ENCODE measurements around the gene OPHN1.
"Not testable (repeated sequence)": the region's sequence is repeated elsewhere in the genome, so short reads cannot be mapped to it uniquely, and the experiment has no call there.

OPHN1 gene

GRCh38 chrX:68177542-68177941 is 255.8 kb downstream of the OPHN1 start:
- no peak for DNase-seq (ENCODE audit: low read depth in 3 of 3)

DNA sequence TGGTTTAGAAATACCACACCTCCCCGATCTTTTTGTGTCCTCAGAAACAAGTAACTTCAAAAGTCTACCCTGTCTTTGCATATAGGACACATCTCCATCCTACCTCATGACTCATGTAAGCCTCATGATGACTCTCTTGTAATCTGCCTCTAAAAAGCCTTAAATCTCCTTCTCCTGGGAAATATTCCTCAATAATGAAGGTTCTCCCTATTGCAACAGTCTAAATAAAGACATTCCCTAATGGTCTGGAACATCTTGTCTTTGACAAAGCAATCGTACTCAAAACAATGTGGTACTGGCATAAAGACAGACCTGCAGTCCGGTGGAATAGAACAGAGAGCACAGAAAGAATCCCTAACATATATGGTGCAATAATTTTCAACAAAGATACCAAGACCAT is 257.7 kb downstream of the OPHN1 start:
- no peak for DNase-seq (ENCODE audit: low read depth in 3 of 3)

GRCh38 chrX:68163441-68163840 is 269.9 kb downstream of the OPHN1 start:
- no peak for DNase-seq (ENCODE audit: low read depth in 3 of 3)

DNA sequence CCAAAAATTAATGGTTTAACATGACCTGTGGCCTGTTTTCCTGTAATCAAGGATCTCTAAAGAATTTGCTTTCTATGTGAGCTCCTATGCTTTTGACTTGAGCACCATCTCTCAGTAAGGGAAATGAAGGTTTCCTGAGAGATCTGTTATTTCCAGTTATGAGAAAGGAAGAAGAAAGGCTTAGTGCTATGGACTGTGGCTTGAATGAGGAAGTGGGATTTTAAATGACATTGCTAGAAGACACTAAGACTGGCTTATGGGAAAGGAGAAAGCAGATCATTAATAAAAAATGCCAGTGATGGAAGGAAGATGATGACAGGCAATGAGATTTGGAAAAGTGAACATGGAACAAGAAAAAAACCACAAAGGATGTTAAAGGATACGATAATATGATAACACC is 285.4 kb downstream of the OPHN1 start:
- no peak for DNase-seq (ENCODE audit: low read depth in 3 of 3)

DNA sequence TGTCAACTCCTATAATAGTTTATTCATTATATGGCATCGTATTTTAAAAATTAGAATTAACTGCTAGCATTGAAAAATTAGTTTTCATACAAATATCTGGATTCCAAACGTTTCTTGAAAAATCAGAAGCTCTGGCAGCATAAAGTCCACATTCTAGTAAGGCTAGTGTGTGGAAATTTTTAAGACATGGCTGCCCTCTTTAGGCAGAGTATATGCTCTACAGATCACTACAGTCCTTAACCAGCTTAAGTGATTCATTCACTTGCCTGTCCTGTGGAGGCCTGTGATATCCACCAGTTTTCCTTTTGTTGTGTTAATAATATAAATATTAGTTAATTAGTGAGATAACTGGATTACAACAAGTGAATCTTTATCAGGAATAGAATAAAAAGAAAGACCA is 287.2 kb downstream of the OPHN1 start:
- DNase-seq (ENCODE audit: low read depth in 3 of 3): no peak

- no peak for DNase-seq (ENCODE audit: low read depth in 3 of 3)
Measured at GRCh38 chrX:68139791-68140190, 293.5 kb downstream of the OPHN1 start.

- no peak for DNase-seq (ENCODE audit: low read depth in 3 of 3)
Measured at GRCh38 chrX:68133181-68133580, 300.1 kb downstream of the OPHN1 start.

DNA sequence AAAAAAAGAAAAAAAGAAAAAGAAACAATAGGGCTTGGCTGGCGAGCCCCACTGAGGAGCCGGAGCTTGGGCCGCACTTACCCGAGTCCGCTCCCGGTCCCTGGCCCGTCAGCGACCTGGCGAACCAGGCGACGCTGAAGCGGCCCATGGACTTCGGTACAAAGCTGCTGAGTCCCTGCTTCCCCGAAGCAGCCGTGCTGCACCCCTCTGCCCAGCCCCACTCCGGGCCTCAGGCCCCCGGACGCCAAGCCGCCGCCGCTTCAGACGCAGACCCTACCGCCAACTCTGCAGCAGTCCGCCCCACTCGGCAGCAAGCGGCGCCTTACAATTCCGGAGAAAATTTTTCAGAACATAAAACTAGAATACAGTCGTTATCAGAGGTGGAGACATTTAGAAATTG is 300.5 kb downstream of the OPHN1 start:
- no peak for DNase-seq (ENCODE audit: low read depth in 3 of 3)

DNA sequence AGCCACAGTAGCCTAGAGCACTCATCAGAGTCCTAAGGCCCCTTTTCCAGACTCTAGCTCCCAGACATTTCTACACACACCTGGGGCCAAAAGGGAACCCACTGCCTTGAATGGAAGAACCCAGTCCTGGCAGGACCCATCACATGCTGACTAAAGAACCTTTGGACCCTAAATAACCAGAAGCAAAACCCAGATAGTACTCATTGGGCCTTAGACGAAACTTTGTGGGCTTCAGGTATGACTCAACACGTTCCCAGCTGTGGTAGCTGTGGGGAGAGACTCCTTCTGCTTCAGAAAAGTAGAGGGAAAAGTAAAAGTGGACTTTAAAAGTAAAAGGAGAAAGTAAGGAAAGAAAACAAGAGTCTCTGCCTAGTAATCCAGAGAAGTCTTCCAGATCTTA is 311.5 kb downstream of the OPHN1 start:
- no peak for DNase-seq (ENCODE audit: low read depth in 3 of 3)

DNA sequence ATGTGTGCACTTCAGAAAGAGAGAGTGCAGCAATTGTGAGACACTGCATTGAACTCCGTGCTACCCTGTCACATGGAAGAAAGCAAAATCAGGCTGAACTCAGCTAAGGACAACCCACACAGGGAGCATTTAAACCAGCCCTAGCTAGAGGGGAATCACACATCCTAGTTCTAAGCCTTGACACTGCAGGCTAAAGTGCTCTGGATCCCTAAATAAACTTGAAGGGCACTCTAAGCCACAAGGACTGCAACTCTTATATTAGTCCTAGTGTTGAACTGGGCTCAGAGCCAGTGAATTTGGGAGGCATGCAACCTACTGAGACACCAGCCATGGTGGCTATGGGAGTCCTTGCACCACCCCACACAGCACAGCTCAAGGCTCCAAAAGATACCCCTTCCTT is 311.9 kb downstream of the OPHN1 start:
- DNase-seq (ENCODE audit: low read depth in 3 of 3): no peak

DNA sequence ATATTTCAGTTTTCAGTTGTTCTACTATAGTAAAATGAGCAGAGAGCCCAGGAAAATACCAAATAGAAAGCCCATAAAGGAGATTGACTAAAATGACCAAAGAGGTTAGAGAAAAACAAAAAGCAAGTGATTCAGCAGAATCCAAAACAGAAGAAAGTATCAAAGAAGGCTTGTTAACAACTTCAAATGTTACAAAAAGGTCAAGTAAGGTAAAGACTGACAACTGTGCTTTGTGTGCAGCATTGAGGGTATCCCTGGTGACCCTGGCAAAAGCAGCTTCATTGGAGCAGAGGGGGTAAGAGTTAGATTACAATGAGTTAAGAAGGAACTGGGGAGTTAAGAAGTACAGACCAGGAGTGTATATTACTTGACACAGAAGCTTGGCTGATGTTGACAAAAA is 317.9 kb downstream of the OPHN1 start:
- DNase-seq (ENCODE audit: low read depth in 3 of 3): no peak

- DNase-seq (ENCODE audit: low read depth in 3 of 3): no peak
Measured at GRCh38 chrX:68114573-68115129, 318.6 kb downstream of the OPHN1 start.

DNA sequence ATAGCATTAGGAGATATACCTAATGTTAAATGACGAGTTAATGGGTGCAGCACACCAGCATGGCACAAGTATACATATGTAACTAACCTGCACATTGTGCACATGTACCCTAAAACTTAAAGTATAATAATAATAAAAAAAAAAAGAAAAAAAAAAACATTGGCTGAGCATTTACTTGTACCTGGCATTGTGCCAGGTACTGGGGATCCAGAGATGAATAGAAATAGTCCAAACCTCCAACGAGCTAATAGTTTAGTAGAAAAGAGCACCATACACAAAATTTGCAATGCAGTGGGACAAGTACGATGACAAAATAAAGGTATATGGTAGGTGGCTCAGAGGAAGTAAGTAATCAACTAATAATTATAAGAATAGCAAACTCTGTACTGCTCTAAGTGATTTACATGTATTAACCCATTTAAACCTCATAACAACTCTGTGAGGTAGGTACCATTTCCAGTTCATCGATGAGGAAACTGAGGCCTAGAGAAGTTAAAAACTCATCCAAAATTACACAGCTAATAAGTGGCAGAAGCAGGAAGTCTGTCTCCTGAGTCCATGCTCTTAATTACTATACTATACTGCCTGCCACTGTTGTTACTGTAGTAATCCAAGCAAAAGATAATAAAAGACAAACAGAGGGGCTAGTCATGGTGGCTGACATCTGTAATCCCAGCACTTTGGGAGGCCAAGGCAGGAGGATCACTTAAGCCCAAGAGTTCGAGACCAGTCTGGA is 319.3 kb downstream of the OPHN1 start:
- no peak for DNase-seq (ENCODE audit: low read depth in 3 of 3)

GRCh38 chrX:68112321-68112720 is 321.0 kb downstream of the OPHN1 start:
- DNase-seq (ENCODE audit: low read depth in 3 of 3): no peak

GRCh38 chrX:68109162-68109561 is 324.1 kb downstream of the OPHN1 start:
- DNase-seq (ENCODE audit: low read depth in 3 of 3): no peak

DNA sequence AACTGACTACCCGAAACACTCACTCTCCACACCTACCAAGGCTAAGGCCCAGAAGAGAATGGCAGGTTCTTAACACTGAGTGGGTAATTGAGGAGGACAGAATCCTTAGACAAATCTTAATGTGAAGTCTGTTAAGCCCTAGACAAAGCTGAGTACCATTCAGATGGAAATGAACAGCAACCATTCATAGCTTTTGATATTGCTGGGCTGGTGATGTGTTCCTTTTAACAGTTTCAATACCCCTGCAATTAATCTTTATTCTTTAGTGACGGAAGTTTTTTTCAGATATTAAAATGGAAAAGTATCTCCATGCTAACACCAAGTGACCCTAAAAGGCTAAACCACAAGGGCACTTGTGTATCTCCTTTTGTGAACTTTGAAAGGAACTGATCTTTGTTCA is 334.9 kb downstream of the OPHN1 start:
- no peak for DNase-seq (ENCODE audit: low read depth in 3 of 3)

DNA sequence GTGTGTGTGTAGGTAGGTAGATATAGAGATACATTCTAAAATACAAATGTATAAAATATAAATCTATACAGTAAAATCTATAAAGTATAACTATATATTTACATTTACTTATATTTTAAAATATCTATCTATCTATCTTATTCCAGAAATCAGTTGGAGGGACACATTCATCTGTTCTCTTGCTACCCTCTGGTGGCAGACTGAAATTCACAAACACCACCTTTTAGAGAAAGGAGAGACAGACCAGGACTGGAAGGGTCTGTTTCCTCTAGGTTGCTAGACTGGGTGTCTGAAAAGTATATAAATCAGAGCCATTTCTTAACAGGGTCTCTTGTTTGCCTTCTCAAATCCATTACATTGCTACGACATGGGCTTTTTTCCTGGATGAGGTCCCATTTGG is 343.0 kb downstream of the OPHN1 start:
- DNase-seq (ENCODE audit: low read depth in 3 of 3): no peak

GRCh38 chrX:68087526-68087925 is 345.8 kb downstream of the OPHN1 start:
- no peak for DNase-seq (ENCODE audit: low read depth in 3 of 3)

DNA sequence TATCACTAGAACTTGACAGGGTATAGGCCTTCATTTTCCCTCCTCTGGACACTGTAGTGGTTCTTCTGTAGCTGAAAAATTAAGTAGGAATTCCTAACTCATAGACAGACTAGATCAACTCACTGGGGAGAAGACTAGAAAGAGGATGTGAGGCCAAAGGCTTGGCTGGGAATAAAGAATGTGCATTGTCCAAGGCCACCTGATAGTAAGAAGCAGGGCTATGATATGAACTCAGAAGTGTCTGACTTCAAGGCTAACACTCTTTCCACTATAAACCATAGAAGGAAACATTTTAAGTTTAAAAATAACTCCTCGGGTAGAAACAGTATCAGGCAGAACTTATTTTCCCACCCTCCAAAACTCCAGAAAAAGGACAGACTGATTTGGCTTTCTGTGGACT is 346.6 kb downstream of the OPHN1 start:
- no peak for DNase-seq (ENCODE audit: low read depth in 3 of 3)

GRCh38 chrX:68084765-68085164 is 348.5 kb downstream of the OPHN1 start:
- DNase-seq (ENCODE audit: low read depth in 3 of 3): no peak

- DNase-seq (ENCODE audit: low read depth in 3 of 3): no peak
Measured at GRCh38 chrX:68083510-68083909, 349.8 kb downstream of the OPHN1 start.

DNA sequence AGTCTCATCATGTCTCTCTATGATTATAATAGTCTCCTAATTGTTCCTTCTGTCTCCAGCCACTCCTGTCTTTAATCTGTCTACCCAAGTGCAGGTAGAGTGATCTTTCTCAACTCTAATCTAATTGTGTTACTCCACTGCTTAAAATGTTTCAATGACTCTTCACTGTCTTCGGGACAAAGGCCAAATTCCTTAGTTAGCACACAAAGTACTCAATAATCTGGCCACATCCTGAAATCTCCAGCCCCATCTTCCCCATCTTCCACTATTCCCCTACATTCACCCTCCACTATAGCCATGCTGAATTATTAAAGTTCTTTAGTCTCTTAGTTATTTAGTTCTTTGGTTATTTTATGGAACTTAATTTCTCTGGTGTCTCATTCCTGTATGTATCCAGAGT is 353.3 kb downstream of the OPHN1 start:
- DNase-seq (ENCODE audit: low read depth in 3 of 3): no peak

- not testable (repeated sequence) for DNase-seq (ENCODE audit: low read depth in 3 of 3)
Measured at GRCh38 chrX:68078801-68079200, 354.5 kb downstream of the OPHN1 start.

GRCh38 chrX:68077378-68077777 is 355.9 kb downstream of the OPHN1 start:
- DNase-seq (ENCODE audit: low read depth in 3 of 3): no peak

Measured in stimulated activated CD4-positive, alpha-beta T cell treated with anti-CD3 and anti-CD28 coated beads, TNF-alpha, amount 100 ng/mL, for 24 hours (primary cell).